ENCODE data around the gene ENOX2. TPM values are rescaled to one million over a fixed set of nuclear protein-coding genes. Genes with fewer than 3 reads are reported as not detected.

The ENOX2 gene
- total RNA-seq, 1 experiment from 2014 or later, result 3.2 TPM

- no peak for DNase-seq (ENCODE audit: low read depth)
- in situ Hi-C loops (cut with HindIII; ENCODE audit: low pct_unique_long_range_greater_than_20kb, low sequenced_read_pairs), result no loop called here
Measured at GRCh38 chrX:130893356-130894085, 9.5 kb downstream of the ENOX2 start.

GRCh38 chrX:130887376-130887775 is 15.6 kb downstream of the ENOX2 start:
- in situ Hi-C loops (cut with HindIII; ENCODE audit: low pct_unique_long_range_greater_than_20kb, low sequenced_read_pairs), result no loop called here
- no peak for DNase-seq (ENCODE audit: low read depth)

- in situ Hi-C loops (cut with HindIII; ENCODE audit: low pct_unique_long_range_greater_than_20kb, low sequenced_read_pairs), result no loop called here
Measured at GRCh38 chrX:130885996-130886395, 17.0 kb downstream of the ENOX2 start.

GRCh38 chrX:130885508-130885907 is 17.5 kb downstream of the ENOX2 start:
- in situ Hi-C loops (cut with HindIII; ENCODE audit: low pct_unique_long_range_greater_than_20kb, low sequenced_read_pairs), result no loop called here
- DNase-seq (ENCODE audit: low read depth), result no peak

More at GRCh38 chrX:130885996-130886395, 17.0 kb downstream of the ENOX2 start:
- DNase-seq (ENCODE audit: low read depth), result no peak

- no peak for DNase-seq (ENCODE audit: low read depth)
- in situ Hi-C loops (cut with HindIII; ENCODE audit: low pct_unique_long_range_greater_than_20kb, low sequenced_read_pairs), result no loop called here
Measured at GRCh38 chrX:130884627-130885026, 18.4 kb downstream of the ENOX2 start.

GRCh38 chrX:130879869-130880268 is 23.1 kb downstream of the ENOX2 start:
- no peak for DNase-seq (ENCODE audit: low read depth)
- in situ Hi-C loops (cut with HindIII; ENCODE audit: low pct_unique_long_range_greater_than_20kb, low sequenced_read_pairs), result no loop called here

- DNase-seq (ENCODE audit: low read depth), result peak; percentile 53
- in situ Hi-C loops (cut with HindIII; ENCODE audit: low pct_unique_long_range_greater_than_20kb, low sequenced_read_pairs), result no loop called here
Measured at GRCh38 chrX:130878350-130879341, 24.4 kb downstream of the ENOX2 start.

- no peak for DNase-seq (ENCODE audit: low read depth)
- in situ Hi-C loops (cut with HindIII; ENCODE audit: low pct_unique_long_range_greater_than_20kb, low sequenced_read_pairs), result no loop called here
Measured at GRCh38 chrX:130877892-130878341, 25.1 kb downstream of the ENOX2 start.

- no peak for DNase-seq (ENCODE audit: low read depth)
- in situ Hi-C loops (cut with HindIII; ENCODE audit: low pct_unique_long_range_greater_than_20kb, low sequenced_read_pairs), result no loop called here
Measured at GRCh38 chrX:130876226-130876625, 26.8 kb downstream of the ENOX2 start.

- in situ Hi-C loops (cut with HindIII; ENCODE audit: low pct_unique_long_range_greater_than_20kb, low sequenced_read_pairs), result no loop called here
- no peak for DNase-seq (ENCODE audit: low read depth)
Measured at GRCh38 chrX:130874751-130875150, 28.3 kb downstream of the ENOX2 start.

- in situ Hi-C loops (cut with HindIII; ENCODE audit: low pct_unique_long_range_greater_than_20kb, low sequenced_read_pairs), result no loop called here
- DNase-seq (ENCODE audit: low read depth), result no peak
Measured at GRCh38 chrX:130869239-130869638, 33.8 kb downstream of the ENOX2 start.

- no peak for DNase-seq (ENCODE audit: low read depth)
- in situ Hi-C loops (cut with HindIII; ENCODE audit: low pct_unique_long_range_greater_than_20kb, low sequenced_read_pairs), result no loop called here
Measured at GRCh38 chrX:130861462-130861861, 41.5 kb downstream of the ENOX2 start.

GRCh38 chrX:130857207-130857606 is 45.8 kb downstream of the ENOX2 start:
- no peak for DNase-seq (ENCODE audit: low read depth)
- in situ Hi-C loops (cut with HindIII; ENCODE audit: low pct_unique_long_range_greater_than_20kb, low sequenced_read_pairs), result no loop called here

- no peak for DNase-seq (ENCODE audit: low read depth)
- in situ Hi-C loops (cut with HindIII; ENCODE audit: low pct_unique_long_range_greater_than_20kb, low sequenced_read_pairs), result no loop called here
Measured at GRCh38 chrX:130851569-130851968, 51.4 kb downstream of the ENOX2 start.

GRCh38 chrX:130848763-130849162 is 54.2 kb downstream of the ENOX2 start:
- in situ Hi-C loops (cut with HindIII; ENCODE audit: low pct_unique_long_range_greater_than_20kb, low sequenced_read_pairs), result no loop called here
- no peak for DNase-seq (ENCODE audit: low read depth)

GRCh38 chrX:130846746-130847145 is 56.3 kb downstream of the ENOX2 start:
- no peak for DNase-seq (ENCODE audit: low read depth)
- in situ Hi-C loops (cut with HindIII; ENCODE audit: low pct_unique_long_range_greater_than_20kb, low sequenced_read_pairs), result no loop called here

- no peak for DNase-seq (ENCODE audit: low read depth)
- in situ Hi-C loops (cut with HindIII; ENCODE audit: low pct_unique_long_range_greater_than_20kb, low sequenced_read_pairs), result no loop called here
Measured at GRCh38 chrX:130841776-130842175, 61.2 kb downstream of the ENOX2 start.

GRCh38 chrX:130840345-130840744 is 62.7 kb downstream of the ENOX2 start:
- DNase-seq (ENCODE audit: low read depth), result no peak
- in situ Hi-C loops (cut with HindIII; ENCODE audit: low pct_unique_long_range_greater_than_20kb, low sequenced_read_pairs), result no loop called here

- DNase-seq (ENCODE audit: low read depth), result no peak
- in situ Hi-C loops (cut with HindIII; ENCODE audit: low pct_unique_long_range_greater_than_20kb, low sequenced_read_pairs), result no loop called here
Measured at GRCh38 chrX:130836447-130836846, 66.6 kb downstream of the ENOX2 start.

All from Caki2 (cell line).